HG02798 (cell line): ENCODE results near the gene ESR1.

ENCODE experiments used
- ATAC-seq: cut with Tn5 transposase; IDR thresholded peaks from one replicate; pipeline ENCODE4 v1.9.1; 2021; ENCODE audit warnings: mild to moderate bottlenecking; ENCODE audit not compliant: unreplicated experiment, poor library complexity

The ESR1 gene

DNA sequence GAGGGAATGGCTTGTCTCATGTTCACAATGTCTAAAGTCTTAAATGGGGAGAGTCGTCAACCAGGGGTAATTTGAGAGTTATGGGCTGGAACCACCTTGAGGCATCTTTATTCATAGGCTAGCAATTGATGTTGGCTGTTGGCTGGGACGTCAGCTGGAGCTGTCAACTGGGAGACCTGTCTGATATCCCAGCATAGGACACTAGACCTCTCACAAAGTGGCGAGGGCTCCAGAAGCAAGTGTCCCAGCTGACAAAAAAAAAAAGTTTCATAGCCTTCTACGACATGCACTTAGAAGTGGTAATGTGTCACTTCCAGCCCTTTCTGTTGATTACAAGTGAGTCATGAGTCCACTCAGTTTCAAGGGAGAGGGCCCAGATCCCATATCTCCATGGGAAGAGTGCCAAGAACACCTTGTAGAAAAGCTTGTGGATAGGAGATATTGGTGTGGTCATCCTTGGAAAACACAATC, 278.0 kb downstream of the ESR1 start:
- ATAC-seq, result no peak

DNA sequence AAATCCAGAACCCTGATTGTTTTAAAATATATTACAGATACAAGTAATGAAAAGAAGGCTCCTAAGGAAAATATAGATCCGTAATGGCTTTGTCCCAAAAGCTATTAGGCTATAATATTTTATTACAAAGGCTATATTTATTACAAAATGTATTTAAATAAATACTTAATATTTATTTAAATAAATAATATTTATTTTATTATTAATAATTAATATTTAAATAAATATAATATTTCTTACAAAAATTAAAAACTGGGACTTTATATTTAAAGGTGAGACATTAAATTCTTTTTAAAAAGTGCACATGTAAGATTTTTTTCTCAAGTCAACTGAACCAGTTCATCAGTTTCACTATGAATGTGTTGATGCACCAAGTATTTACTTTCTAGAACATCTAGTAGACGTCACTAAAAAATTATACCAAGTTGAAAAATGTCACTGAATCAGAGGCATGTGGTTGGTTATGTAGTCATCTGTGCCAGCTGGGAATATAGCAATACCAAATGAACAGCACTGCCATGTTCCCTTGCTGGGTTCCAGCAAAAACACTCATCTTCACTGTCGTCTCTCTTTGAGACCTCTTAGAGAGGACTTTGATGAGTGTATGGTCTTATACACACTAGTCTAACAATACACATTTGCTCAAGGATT, 278.9 kb downstream of the ESR1 start:
- no peak for ATAC-seq

DNA sequence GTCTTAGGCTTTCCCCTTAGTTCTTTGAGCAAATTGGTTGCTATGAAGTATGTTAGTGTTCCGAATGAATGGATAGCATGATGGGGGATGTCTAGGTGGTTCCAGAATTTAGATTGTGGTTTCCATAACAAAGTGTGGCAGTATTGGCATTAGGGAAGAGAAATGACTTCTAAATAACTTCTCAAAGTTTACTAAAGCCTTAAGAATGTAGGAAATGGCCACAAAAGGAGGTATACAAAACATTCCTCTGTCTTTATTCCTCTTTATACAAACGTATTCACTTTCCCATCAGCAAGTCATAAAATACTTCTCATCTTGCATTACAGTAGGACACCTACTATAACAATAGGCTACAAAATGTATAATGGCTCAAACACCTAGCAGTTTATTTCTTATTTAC, 279.6 kb downstream of the ESR1 start:
- ATAC-seq, result no peak

DNA sequence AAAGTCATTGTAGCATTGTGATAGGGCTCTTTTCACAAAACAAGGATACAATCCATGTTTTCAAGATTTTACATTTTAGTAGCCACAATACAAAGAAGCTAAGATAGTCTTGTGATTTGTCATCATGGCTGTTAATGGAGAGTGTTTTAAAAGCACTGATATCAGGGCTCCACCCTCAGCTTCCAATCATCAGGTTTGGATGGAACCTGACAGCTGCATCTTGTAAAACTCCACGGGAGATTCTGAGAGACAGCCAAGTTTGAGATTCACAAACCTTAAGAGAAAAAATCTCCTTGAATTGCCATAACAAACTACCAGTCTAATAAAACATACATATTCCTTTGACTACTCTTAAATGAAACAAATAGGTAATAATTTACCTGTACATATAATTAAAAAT, 280.2 kb downstream of the ESR1 start:
- no peak for ATAC-seq

DNA sequence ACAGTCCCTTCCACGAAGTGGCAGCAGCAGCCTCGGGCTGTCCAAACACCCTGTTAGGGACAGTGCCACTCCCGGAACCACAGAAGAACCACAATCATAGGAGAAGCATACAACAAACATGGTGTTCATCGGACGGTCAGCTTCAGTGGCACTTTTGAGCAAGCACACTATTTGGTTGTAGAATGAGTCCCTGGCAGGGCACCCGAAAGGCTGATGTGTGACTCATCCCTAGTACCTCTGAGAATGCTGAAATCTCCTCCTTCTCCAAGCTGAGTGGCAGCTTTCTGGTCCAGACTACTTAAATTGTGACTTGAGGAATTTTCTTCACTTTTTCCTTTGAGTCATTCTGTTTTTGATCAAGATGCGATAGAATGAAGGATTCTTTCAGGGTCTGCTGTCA, 282.5 kb downstream of the ESR1 start:
- no peak for ATAC-seq

DNA sequence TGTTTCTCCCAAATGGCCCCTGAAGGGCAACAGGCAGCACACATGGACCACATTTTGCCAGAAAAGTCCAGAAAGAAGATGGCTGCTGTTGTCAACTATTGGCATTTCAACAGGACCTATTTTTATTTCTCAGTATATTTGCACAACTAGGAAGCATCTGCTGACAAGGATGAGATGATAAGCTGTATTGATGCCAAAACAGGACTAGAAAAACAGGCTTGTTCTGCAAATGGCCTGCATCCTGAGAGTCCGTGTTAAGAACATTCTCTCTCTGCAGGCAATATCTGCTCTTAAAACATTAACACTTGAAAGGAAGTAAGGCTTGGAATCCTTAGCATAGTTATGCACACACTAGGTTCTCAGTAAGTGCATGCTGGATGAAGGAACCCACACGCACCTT, 283.7 kb downstream of the ESR1 start:
- no peak for ATAC-seq

DNA sequence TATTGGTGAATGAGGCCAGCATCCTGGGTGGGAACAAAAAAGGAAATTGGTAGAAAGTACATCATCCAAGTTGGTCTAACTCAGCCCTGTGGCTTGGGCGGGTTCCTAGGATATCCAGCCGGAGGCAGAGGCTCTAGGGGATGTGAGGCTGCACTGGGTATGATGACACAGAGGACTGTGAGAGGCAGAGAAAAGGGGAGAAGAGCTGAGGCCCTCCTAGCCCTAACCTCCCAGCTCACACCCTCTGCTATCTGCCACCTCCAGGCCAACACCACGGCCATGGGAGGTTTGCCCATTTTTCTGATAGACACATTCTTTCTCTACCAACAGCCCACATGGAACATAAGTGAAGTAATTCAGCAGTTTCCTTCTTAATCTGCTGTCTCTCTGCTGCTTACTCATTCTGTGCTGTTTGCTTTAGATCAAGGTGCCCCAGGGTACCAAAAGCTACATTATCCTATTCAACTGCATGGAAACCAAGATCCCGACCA, 284.4 kb downstream of the ESR1 start:
- no peak for ATAC-seq

DNA sequence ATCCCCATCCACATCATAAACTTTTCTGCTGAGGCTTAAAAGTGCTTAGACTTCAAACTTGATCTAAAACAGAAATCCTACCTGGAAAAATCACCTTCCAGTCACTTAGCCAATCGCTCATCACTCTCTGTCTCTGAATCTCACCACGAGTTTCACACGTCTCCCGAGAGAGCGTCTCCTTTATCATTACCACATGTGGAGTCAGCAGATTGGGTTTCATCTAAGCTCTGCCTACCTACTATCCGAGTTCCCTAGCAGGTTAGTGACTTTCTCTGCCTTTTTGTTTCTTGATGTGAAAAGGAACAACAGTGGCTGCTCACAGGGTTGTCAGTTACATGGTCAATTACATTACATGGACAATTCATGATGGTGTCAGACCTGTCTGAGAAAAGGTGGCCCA, 286.2 kb downstream of the ESR1 start:
- ATAC-seq, result no peak

DNA sequence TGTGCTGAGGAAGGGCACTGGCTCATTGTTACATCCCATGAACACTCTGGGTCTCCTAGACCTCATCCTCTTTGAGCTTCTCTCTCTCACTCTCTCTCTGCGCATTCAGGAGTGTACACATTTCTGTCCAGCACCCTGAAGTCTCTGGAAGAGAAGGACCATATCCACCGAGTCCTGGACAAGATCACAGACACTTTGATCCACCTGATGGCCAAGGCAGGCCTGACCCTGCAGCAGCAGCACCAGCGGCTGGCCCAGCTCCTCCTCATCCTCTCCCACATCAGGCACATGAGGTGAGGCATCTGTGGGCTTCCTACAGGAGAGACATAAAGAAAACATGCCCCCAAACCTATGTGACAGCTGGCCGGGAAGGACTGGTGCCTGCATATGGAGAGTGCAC, 286.8 kb downstream of the ESR1 start:
- no peak for ATAC-seq

DNA sequence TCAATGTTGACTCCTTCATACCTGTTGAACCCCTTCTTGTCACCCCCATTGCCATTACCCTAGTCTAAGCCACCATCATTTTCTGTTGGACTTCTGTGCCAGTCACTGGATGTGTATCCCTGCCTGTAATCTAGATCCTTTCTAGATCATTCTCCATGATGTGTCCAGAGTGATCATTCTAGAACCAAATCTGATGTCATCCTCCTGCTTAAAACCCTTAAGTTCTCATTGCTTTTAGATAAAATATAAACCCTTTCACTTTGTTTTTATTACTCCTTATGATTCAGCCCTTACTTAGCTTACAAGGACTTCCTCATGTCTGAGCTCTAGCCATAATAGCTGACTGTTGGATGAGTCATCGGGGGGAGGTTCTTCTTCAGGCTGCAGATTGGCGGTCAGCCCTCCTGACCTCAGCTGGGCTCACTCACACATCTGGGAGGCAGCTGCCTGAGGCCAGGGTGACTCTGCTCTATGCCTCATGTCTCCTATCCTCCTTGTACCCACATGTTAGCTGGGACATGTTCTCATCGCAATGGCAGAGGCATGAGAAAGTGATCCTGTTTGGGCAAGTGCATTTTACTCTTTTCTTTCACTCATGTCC, 287.6 kb downstream of the ESR1 start:
- ATAC-seq, result no peak

DNA sequence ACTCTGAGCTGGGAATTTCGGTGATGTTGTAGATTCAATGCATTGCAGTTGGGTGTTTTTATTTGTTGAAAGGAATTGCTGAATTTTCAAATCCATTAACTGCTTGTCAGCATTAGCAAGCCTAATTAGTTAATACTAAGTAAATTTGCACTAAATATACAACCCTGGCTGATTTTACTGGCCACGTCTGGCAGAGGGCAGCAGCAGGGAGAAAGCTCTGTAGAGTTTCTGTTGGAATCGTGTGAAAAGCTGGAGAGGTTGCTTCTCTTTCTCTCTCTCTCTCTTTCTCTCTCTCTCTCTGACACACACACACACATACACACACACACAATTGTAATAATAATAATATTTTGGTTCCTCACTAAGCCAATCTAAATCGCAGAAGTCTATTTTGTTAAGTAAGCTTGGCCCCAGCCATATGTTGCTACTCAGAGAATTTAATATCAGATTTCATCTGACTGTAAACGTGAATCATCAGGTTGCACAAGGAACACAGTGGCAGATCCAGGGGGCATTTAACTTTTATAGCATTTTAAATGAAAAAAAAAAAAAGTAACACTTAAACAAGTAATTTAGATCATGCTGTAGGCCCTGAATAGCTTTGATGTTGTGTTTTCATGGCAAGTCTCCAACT, 289.5 kb downstream of the ESR1 start:
- ATAC-seq, result no peak

DNA sequence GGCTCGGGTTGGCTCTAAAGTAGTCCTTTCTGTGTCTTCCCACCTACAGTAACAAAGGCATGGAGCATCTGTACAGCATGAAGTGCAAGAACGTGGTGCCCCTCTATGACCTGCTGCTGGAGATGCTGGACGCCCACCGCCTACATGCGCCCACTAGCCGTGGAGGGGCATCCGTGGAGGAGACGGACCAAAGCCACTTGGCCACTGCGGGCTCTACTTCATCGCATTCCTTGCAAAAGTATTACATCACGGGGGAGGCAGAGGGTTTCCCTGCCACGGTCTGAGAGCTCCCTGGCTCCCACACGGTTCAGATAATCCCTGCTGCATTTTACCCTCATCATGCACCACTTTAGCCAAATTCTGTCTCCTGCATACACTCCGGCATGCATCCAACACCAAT, 291.2 kb downstream of the ESR1 start:
- ATAC-seq, result no peak

DNA sequence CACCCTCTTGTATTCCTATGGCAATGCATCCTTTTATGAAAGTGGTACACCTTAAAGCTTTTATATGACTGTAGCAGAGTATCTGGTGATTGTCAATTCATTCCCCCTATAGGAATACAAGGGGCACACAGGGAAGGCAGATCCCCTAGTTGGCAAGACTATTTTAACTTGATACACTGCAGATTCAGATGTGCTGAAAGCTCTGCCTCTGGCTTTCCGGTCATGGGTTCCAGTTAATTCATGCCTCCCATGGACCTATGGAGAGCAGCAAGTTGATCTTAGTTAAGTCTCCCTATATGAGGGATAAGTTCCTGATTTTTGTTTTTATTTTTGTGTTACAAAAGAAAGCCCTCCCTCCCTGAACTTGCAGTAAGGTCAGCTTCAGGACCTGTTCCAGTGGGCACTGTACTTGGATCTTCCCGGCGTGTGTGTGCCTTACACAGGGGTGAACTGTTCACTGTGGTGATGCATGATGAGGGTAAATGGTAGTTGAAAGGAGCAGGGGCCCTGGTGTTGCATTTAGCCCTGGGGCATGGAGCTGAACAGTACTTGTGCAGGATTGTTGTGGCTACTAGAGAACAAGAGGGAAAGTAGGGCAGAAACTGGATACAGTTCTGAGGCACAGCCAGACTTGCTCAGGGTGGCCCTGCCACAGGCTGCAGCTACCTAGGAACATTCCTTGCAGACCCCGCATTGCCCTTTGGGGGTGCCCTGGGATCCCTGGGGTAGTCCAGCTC, 292.1 kb downstream of the ESR1 start:
- ATAC-seq, result no peak

DNA sequence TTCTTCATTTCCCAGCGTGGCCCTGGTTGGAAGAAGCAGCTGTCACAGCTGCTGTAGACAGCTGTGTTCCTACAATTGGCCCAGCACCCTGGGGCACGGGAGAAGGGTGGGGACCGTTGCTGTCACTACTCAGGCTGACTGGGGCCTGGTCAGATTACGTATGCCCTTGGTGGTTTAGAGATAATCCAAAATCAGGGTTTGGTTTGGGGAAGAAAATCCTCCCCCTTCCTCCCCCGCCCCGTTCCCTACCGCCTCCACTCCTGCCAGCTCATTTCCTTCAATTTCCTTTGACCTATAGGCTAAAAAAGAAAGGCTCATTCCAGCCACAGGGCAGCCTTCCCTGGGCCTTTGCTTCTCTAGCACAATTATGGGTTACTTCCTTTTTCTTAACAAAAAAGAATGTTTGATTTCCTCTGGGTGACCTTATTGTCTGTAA, 292.7 kb downstream of the ESR1 start:
- ATAC-seq, result no peak

DNA sequence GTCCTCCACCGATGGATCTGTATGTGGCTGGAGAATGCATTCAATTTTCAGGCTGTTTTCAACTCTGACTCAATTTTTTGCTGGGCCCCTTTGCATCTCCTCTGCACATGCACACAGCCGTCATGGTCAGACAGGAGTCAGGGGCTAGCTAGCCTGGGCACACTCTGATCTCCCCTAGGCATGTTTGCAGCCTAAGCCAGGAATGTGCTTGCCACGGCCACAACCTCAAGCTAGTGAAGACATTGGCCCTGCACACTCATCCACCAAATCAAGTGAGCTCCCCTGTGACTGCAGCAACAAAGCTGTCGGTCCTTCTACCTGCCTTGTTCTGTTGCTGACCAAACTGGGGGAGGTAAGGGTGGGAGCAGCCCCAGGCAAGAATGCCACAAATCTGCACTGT, 300.5 kb downstream of the ESR1 start:
- no peak for ATAC-seq

DNA sequence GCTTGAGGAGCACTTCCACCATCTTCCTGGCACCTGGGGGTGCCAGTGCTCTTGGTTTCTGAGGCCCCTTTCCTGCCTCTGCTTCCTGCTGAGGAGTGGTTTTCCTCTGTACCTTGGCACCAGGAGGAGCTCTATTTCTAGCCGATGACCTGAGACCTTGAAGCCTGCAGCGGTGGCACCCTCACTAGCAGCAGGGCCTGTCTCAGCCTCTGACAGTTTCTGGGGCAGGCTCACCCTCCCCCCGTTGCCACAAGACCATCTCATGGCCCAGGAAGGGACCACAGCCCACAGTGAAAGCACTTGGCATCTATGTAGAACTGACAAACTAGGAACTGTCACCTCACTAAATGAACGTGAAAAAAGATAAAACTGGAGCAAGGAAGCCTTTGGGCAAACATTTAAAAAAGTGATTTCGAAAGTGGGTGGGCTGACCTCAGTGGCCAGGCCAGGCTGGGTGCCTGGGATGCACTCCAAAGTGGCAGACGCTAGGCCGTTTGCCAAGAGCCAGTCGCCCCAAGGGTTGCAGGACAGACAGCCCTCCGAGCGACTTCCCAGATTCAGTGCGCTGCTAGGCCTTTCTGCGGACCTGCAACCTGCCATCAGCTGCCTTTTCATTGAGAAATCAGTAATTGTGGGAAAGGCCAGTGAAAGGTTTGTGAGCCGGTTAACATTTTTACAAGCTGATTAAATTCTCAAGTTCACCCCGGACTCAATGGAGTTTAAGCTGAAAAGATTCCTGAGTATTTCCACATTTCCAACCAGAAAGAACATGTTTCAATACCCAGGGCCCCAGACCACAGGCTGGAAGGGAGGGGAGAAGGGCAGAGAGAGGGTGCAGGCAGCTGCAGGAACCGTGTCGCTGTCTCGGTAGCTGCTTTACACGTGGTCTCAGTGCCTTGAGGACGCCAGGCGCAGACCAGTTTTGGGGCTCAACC, 303.7 kb downstream of the ESR1 start:
- no peak for ATAC-seq

DNA sequence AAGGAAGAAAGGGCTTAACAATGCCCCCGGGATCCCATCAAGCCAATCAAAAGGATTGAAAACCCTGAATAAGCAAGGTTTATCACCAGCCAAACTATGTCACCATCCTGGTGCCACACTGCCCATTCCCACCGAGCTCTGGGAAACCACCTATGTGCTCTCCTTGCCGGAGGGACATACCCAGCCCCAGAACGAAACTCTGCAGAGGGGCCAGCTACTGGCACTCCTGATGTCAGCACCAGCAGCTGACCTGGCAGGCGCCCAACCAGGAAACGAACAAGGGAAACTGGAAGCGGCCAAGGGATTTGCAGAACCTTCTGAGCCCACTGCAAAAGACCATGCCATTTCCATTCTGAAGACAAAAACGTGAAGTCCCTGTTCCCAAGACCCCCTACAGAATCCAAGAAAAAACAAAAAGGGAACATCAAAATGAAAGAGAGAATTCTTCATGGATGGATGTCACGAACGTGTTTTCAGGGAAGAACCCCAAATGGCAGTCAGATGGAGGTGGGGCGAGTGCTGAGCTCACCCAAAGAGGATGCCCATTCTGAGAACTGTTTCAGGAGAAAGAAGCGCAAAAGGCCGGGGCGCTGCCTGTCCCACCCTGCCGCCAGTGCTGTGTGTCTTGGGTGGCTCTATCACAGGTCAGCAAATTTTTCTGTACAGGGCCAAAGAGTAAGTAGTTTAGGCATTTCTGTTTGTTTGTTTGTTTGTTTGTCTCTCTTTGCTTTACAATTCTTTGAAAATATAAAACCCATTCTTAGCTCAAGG, 305.2 kb downstream of the ESR1 start:
- peak; percentile 68 for ATAC-seq

DNA sequence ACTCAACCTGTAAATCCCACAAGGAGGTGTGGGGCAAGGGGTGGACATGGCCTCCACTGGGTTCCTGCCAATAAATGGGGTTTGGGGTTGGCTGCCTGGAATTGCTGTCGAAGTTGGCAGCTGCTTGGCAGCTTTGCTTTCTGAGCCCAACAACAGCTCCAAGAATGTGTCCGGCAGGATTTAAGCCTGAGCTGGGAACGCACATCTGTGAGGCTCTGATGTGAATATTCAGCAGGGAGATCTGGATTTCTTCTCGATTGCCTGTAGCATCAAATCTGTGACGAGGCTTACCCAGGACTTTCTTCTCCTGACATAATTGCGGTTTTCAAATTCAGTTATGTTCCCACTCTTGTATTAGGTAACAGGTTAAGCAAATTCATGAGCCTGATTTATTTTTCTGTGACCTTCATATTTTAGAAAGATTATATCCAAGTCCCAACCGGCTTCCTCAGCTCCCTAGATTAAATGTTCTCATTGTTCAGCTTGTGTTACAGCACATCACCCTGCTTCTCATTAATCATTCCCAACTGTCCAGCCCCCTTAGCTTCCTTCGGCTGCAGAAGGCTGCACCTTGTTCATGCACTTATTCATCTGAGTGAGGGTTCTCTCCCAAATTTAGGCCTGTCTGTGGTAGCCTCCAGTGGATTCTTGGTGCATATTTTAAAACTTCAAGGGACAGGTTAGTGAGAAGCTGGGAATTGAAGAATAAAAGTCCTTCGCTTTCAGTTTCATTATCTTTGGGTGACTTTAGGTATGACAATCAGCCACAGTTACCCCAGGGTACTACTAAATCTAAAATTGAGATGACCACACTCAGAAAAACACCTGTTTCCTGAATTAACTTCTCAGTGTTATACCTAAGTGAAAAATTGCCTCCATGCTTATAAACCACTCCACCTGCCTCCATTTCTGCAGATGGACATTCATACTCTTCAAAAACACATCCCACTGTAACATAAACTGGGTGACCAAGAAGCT, 310.0 kb downstream of the ESR1 start:
- peak; percentile 78 for ATAC-seq
